GM12891 (cell line): ENCODE results near the gene DLX3.

ENCODE experiments used
- POLR2A ChIP-seq: IDR thresholded peaks from 2 replicates; pipeline ENCODE4 v1.6.1; 2011; ENCODE audit warnings: low read depth, low read length, control low read depth
- POLR2AphosphoS5 ChIP-seq: IDR thresholded peaks from 2 replicates; pipeline ENCODE4 v1.6.1; 2011; ENCODE audit warnings: low read depth, low read length, control low read depth
- TAF1 ChIP-seq: IDR thresholded peaks from 2 replicates; pipeline ENCODE4 v1.6.1; 2011; ENCODE audit warnings: low read depth, low read length, control low read depth

DNA sequence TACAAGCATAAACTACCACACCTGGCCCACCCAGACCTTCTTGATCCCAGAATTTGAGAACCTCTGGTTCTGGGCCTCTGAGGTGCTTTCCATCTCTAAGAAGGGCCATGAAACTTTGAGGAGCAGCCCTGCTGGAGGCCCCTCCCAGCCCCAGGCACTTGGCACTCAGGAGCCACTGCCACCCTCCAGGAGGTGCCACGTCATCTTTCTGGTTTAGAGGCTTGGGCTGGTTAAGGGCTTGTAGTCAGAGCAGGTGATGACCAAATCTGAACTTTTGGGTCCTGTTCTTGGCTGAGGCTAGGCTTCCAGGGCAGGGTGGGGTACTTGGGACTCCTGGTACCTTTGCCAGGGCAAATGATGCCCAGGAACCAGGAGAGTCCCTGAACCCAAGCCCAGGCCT, 39.9 kb downstream of the DLX3 start:
- TF ChIP-seq TAF1 (no peak), POLR2AphosphoS5 (no peak), POLR2A (no peak)
